Subcutaneous adipose tissue (tissue), 4 donors: ENCODE measurements around the gene BTN2A1. TPM values are rescaled to one million over a fixed set of nuclear protein-coding genes. Genes with fewer than 3 reads are reported as not detected.

Experiments used
- CTCF ChIP-seq: fragments of 450-650 bp; IDR thresholded peaks from one replicate; pipeline ENCODE4 v1.5.1; 2016; ENCODE audit warnings: low read depth, mild to moderate bottlenecking, control low read depth, antibody characterized with exemption, moderate library complexity
- total RNA-seq, 4 donors: library from RNA; depleted of rRNA; stranded (reverse); fragments of >200 nt; gene quantifications; one replicate each; pipeline ENCODE4 v1.1.0, GENCODE V29; 2016

Gene BTN2A1
- total RNA-seq, 4 donors from 2014 or later = 11.6 to 20.7 (median 16.4) TPM

- TF ChIP-seq CTCF = no peak
These were observed 6.8 kb downstream of the BTN2A1 start for GRCh38 chr6:26464416-26465131.

- TF ChIP-seq CTCF = no peak
These were observed 8.0 kb downstream of the BTN2A1 start for GRCh38 chr6:26465776-26466175.

GRCh38 chr6:26468829-26469228 is 11.1 kb downstream of the BTN2A1 start:
- TF ChIP-seq CTCF = no peak

- no peak for TF ChIP-seq CTCF
These were observed 12.9 kb downstream of the BTN2A1 start for GRCh38 chr6:26470643-26471042.

- TF ChIP-seq CTCF = no peak
These were observed 14.2 kb downstream of the BTN2A1 start for GRCh38 chr6:26471970-26472369.

GRCh38 chr6:26472549-26473290 is 15.0 kb downstream of the BTN2A1 start:
- no peak for TF ChIP-seq CTCF

GRCh38 chr6:26473429-26473757 is 15.6 kb downstream of the BTN2A1 start:
- no peak for TF ChIP-seq CTCF
